Mesendoderm (in vitro differentiated cells): Measurements from ENCODE around the gene SRSF7.
"Not testable (repeated sequence)": the region's sequence is repeated elsewhere in the genome, so short reads cannot be mapped to it uniquely, and the experiment has no call there.

ENCODE experiments used
- DNase-seq: peaks from one replicate; pipeline ENCODE4 v3.0.0; 2013
- H2AK5ac ChIP-seq: 2 replicates; pipeline ENCODE4 v1.6.1; 2013; ENCODE audit warnings: low read length, inconsistent platforms
- H2BK120ac ChIP-seq: 2 replicates; pipeline ENCODE4 v1.6.1; 2013; ENCODE audit warnings: low read depth, mild to moderate bottlenecking, low read length, moderate library complexity, mixed read lengths
- H2BK15ac ChIP-seq: replicated peaks from 2 replicates; pipeline ENCODE4 v1.6.1; 2013; ENCODE audit warnings: low read depth, mild to moderate bottlenecking, moderate library complexity
- H2BK5ac ChIP-seq: 2 replicates; pipeline ENCODE4 v1.6.1; 2013; ENCODE audit warnings: low read length, inconsistent platforms
- H3K18ac ChIP-seq: 2 replicates; pipeline ENCODE4 v1.6.1; 2013; ENCODE audit warnings: mild to moderate bottlenecking, low read length, mixed read lengths
- H3K23ac ChIP-seq: one replicate; pipeline ENCODE4 v1.6.1; 2013; ENCODE audit warnings: low read length
- H3K27ac ChIP-seq: 2 replicates; pipeline ENCODE4 v1.5.1; 2013; ENCODE audit warnings: low read depth, mild to moderate bottlenecking, inconsistent platforms, low read length, moderate library complexity
- H3K27me3 ChIP-seq: 2 replicates; pipeline ENCODE4 v1.6.1; 2013; ENCODE audit warnings: low read length, control low read depth, mild to moderate bottlenecking, inconsistent platforms; ENCODE audit not compliant: insufficient read depth, poor library complexity
- H3K36me3 ChIP-seq: 2 replicates; pipeline ENCODE4 v1.6.1; 2013; ENCODE audit warnings: low read length, inconsistent platforms; ENCODE audit not compliant: control insufficient read depth, insufficient read depth
- H3K4ac ChIP-seq: one replicate; pipeline ENCODE4 v1.6.1; 2013; ENCODE audit warnings: low read depth, mild to moderate bottlenecking, low read length, moderate library complexity
- H3K4me1 ChIP-seq: 2 replicates; pipeline ENCODE4 v1.6.1; 2013; ENCODE audit warnings: low read depth, low read length, inconsistent platforms; ENCODE audit not compliant: control insufficient read depth
- H3K4me2 ChIP-seq: 2 replicates; pipeline ENCODE4 v1.6.1; 2013; ENCODE audit warnings: low read length
- H3K4me3 ChIP-seq: 2 replicates; pipeline ENCODE4 v1.5.1; 2013; ENCODE audit warnings: mild to moderate bottlenecking, low read length
- H3K56ac ChIP-seq: one replicate; pipeline ENCODE4 v1.6.1; 2013; ENCODE audit warnings: low read length
- H3K79me1 ChIP-seq: 2 replicates; pipeline ENCODE4 v1.6.1; 2013; ENCODE audit warnings: low read length, inconsistent platforms
- H3K79me2 ChIP-seq: 2 replicates; pipeline ENCODE4 v1.6.1; 2013; ENCODE audit warnings: mild to moderate bottlenecking, low read length; ENCODE audit not compliant: control insufficient read depth, insufficient read depth
- H3K9ac ChIP-seq: 2 replicates; pipeline ENCODE4 v1.6.1; 2013; ENCODE audit warnings: low read length, inconsistent platforms
- H4K5ac ChIP-seq: one replicate; pipeline ENCODE4 v1.6.1; 2013; ENCODE audit warnings: low read length
- H4K8ac ChIP-seq: one replicate; pipeline ENCODE4 v1.6.1; 2013; ENCODE audit warnings: low read depth, mild to moderate bottlenecking, control low read depth, low read length, moderate library complexity
- WGBS: extraction: QIAGEN DNeasy Blood & Tissue Kit; methylation state at CpG from one replicate; pipeline ENCODE4 v1.1.7; 2013; ENCODE audit warnings: low lambda C conversion rate, missing lambda C conversion rate; ENCODE audit not compliant: insufficient coverage; ENCODE audit errors: extremely low coverage; 5-methylcytosine and 5-hydroxymethylcytosine counted together

Gene SRSF7

DNA sequence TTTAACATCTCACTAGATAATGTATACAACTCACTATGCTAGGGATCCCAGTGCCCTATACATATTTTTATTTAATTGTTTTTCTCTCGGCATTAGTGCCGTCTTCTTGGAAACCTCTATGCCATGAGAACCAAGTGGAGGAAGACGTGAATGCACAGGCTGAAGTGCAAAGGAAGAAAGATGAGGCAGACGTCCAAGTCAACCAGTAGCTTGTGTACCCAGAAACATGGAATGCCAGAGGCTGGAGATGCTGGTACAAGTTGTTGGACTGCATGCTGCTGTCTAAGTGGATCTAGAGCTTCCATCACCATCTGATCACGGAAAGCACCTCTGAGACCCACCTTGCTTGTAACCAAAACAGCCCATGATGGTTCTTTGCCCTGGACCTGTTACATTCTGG is 14.4 kb upstream of the SRSF7 start:
- no peak overlapping the region for H3K9ac ChIP-seq
- no peak overlapping the region for H3K4ac ChIP-seq
- no peak overlapping the region for H2BK5ac ChIP-seq
- H3K79me1 ChIP-seq: no peaks in the 10 kb centered on the region
- H3K56ac ChIP-seq: no peak overlapping the region
- no peak overlapping the region for H3K27ac ChIP-seq
- no peaks in the 10 kb centered on the region for H3K4me1 ChIP-seq
- no peak overlapping the region for H4K8ac ChIP-seq
- no peaks in the 10 kb centered on the region for H3K79me2 ChIP-seq
- H2BK15ac ChIP-seq: no peak overlapping the region
- H3K4me3 ChIP-seq: no peak overlapping the region
- no peak overlapping the region for H2AK5ac ChIP-seq
- WGBS: no CpG with 5 or more reads among the region's 5 CpGs
- no peak overlapping the region for H4K5ac ChIP-seq
- no peaks in the 10 kb centered on the region for H3K36me3 ChIP-seq
- H3K23ac ChIP-seq: no peak overlapping the region
- H3K4me2 ChIP-seq: no peak overlapping the region
- no peak overlapping the region for H2BK120ac ChIP-seq
- DNase-seq: no peak
- no peaks in the 10 kb centered on the region for H3K27me3 ChIP-seq
- no peak overlapping the region for H3K18ac ChIP-seq

DNA sequence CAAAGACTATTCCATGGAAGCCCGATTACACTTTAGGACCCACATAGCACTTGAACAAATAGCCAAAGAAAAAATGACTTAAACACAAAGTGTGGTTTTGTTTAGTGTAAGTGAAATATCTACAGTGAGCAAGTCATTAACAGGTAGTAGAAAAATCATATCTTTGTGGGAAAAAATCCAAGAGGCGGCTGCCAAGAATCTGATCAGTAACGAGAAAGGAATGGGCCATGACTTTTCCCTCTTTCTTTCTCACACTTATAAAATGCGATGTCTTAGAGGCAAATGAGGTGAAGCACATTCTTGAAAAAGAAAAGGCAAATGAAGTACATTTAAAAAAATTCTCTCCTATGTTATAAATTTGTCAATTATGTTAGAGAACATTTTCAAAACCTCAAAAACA is 14.0 kb upstream of the SRSF7 start:
- Histone ChIP-seq H2BK5ac (no peak overlapping the region), H2BK15ac (no peak overlapping the region), H3K27me3 (no peaks in the 10 kb centered on the region), H4K5ac (no peak overlapping the region), H3K9ac (no peak overlapping the region), H3K79me1 (no peaks in the 10 kb centered on the region), H3K56ac (no peak overlapping the region), H3K36me3 (no peaks in the 10 kb centered on the region), H3K79me2 (no peaks in the 10 kb centered on the region), H3K23ac (no peak overlapping the region), H2AK5ac (no peak overlapping the region), H3K27ac (no peak overlapping the region), H3K4me2 (no peak overlapping the region), H3K4me3 (no peak overlapping the region), H3K4ac (no peak overlapping the region), H2BK120ac (no peak overlapping the region), H3K18ac (no peak overlapping the region), H4K8ac (no peak overlapping the region), H3K4me1 (no peaks in the 10 kb centered on the region)
- no CpG with 5 or more reads among the region's 4 CpGs for WGBS
- no peak for DNase-seq

DNA sequence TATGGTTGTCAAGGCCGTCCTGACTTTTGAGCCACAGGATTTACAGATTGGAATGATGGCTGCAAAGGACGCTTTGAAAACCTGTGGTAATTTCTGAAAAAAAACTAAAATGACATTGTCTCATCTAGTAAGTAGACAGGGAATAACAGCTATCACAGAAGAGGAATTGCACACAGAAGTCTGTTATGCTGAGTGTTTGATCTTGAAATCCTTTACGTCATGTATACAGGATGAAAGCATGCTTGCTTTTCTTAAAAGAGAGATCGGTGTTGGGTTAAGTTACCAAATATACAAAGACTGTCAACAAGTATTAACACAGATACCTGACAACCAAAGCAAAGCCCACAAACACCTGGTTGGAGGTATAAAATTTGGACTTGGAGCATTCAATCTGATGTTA is 12.6 kb upstream of the SRSF7 start:
- WGBS: no CpG with 5 or more reads among the region's 4 CpGs

DNA sequence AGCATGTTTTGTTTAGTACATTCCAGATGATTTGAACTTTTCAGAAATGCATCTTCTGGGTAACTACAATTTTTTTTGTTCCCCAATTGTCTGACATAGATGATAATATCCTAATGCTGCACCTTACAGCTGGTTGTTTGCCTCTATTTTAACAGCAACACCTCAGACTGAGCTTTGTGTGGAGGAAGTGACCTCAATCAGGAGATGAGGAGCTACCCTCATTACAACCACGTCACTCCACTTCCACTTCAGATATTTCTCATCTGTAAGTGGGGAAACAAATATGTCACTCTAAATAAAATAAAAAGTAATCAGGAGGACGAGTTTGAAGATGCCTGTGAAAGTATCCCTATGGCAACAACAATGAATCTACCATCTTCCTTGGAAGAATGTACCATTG is 12.1 kb upstream of the SRSF7 start:
- no peak overlapping the region for H3K4me2 ChIP-seq
- no peak overlapping the region for H3K27ac ChIP-seq
- H3K18ac ChIP-seq: no peak overlapping the region
- no peak overlapping the region for H3K4me3 ChIP-seq
- DNase-seq: no peak
- H3K36me3 ChIP-seq: no peaks in the 10 kb centered on the region
- WGBS: no CpG with 5 or more reads among the region's 2 CpGs
- no peaks in the 10 kb centered on the region for H3K4me1 ChIP-seq
- no peak overlapping the region for H3K23ac ChIP-seq
- H3K79me2 ChIP-seq: no peaks in the 10 kb centered on the region
- H2BK5ac ChIP-seq: no peak overlapping the region
- H2BK15ac ChIP-seq: no peak overlapping the region
- no peak overlapping the region for H4K5ac ChIP-seq
- no peak overlapping the region for H3K9ac ChIP-seq
- no peaks in the 10 kb centered on the region for H3K27me3 ChIP-seq
- no peak overlapping the region for H2BK120ac ChIP-seq
- H2AK5ac ChIP-seq: no peak overlapping the region
- H3K79me1 ChIP-seq: no peaks in the 10 kb centered on the region
- H3K4ac ChIP-seq: no peak overlapping the region
- H3K56ac ChIP-seq: no peak overlapping the region
- no peak overlapping the region for H4K8ac ChIP-seq

More for the DNA sequence above, 12.6 kb upstream of the SRSF7 start:
- Histone ChIP-seq H3K79me2 (no peaks in the 10 kb centered on the region), H4K8ac (no peak overlapping the region), H2AK5ac (no peak overlapping the region), H3K4me1 (no peaks in the 10 kb centered on the region), H4K5ac (no peak overlapping the region), H3K23ac (no peak overlapping the region), H3K79me1 (no peaks in the 10 kb centered on the region), H3K4me2 (no peak overlapping the region), H3K4me3 (no peak overlapping the region), H3K36me3 (no peaks in the 10 kb centered on the region), H3K18ac (no peak overlapping the region), H3K27ac (no peak overlapping the region), H2BK15ac (no peak overlapping the region), H3K27me3 (no peaks in the 10 kb centered on the region), H2BK120ac (no peak overlapping the region), H2BK5ac (no peak overlapping the region), H3K9ac (no peak overlapping the region), H3K56ac (no peak overlapping the region), H3K4ac (no peak overlapping the region)
- DNase-seq: no peak

DNA sequence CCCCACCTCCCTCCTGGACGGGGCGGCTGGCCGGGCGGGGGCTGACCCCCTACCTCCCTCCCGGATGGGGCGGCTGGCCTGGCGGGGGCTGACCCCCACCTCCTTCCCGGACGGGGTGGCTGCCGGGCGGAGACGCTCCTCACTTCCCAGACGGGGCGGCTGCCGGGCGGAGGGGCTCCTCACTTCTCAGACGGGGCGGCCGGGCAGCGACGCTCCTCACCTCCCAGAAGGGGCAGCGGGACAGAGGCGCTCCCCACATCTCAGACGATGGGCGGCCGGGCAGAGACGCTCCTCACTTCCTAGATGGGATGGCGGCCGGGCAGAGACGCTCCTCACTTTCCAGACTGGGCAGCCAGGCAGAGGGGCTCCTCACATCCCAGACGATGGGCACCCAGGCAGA is 4.7 kb upstream of the SRSF7 start:
- not testable (repeated sequence) for H3K56ac ChIP-seq, H3K23ac ChIP-seq, H3K79me1 ChIP-seq, H3K27ac ChIP-seq, H3K4me3 ChIP-seq, H3K9ac ChIP-seq, H3K18ac ChIP-seq, H3K4me2 ChIP-seq, H3K27me3 ChIP-seq, H2BK120ac ChIP-seq, H4K8ac ChIP-seq, H3K79me2 ChIP-seq, H2AK5ac ChIP-seq, H4K5ac ChIP-seq, H2BK5ac ChIP-seq, H3K4me1 ChIP-seq, DNase-seq, H3K4ac ChIP-seq, H3K36me3 ChIP-seq, H2BK15ac ChIP-seq
- WGBS: no CpG with 5 or more reads among the region's 31 CpGs

DNA sequence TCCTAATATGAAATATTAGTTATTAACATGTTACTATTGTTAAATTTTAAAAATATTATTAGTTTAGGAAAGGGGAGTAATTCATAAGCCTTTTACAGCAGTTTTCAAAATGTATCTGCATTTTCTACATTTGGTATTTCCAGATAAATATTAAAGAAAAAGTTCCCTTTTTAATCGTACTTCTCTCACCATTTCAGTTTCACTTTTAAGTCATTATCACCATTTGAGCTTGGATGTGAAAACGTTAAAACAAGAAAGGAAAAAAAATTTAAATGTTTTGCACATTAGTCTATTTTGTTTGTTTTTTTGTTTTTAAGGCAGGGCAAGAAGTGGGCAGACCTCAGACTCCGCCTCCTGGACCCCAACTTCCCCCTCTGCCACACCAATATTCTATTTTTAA is 3.3 kb upstream of the SRSF7 start:
- peaks cover 2% of the 10 kb centered on the region for H3K79me1 ChIP-seq
- WGBS: no CpG with 5 or more reads among the region's 3 CpGs
- H3K18ac ChIP-seq: no peak overlapping the region
- H2BK5ac ChIP-seq: no peak overlapping the region
- DNase-seq: no peak
- no peak overlapping the region for H3K56ac ChIP-seq
- H3K4me1 ChIP-seq: no peaks in the 10 kb centered on the region
- H3K27ac ChIP-seq: no peak overlapping the region
- H3K4me3 ChIP-seq: no peak overlapping the region
- no peak overlapping the region for H2BK120ac ChIP-seq
- no peak overlapping the region for H4K8ac ChIP-seq
- H4K5ac ChIP-seq: no peak overlapping the region
- H2AK5ac ChIP-seq: no peak overlapping the region
- H3K79me2 ChIP-seq: peaks cover 16% of the 10 kb centered on the region
- no peaks in the 10 kb centered on the region for H3K27me3 ChIP-seq
- H3K4me2 ChIP-seq: no peak overlapping the region
- no peak overlapping the region for H3K4ac ChIP-seq
- H3K36me3 ChIP-seq: no peaks in the 10 kb centered on the region
- H3K23ac ChIP-seq: no peak overlapping the region
- no peak overlapping the region for H2BK15ac ChIP-seq
- no peak overlapping the region for H3K9ac ChIP-seq
